ENCODE measurements around the gene CDC5L.
A peak's percentile ranks its signal among the peaks of the same experiment; 100 is the strongest.

CDC5L gene

DNA sequence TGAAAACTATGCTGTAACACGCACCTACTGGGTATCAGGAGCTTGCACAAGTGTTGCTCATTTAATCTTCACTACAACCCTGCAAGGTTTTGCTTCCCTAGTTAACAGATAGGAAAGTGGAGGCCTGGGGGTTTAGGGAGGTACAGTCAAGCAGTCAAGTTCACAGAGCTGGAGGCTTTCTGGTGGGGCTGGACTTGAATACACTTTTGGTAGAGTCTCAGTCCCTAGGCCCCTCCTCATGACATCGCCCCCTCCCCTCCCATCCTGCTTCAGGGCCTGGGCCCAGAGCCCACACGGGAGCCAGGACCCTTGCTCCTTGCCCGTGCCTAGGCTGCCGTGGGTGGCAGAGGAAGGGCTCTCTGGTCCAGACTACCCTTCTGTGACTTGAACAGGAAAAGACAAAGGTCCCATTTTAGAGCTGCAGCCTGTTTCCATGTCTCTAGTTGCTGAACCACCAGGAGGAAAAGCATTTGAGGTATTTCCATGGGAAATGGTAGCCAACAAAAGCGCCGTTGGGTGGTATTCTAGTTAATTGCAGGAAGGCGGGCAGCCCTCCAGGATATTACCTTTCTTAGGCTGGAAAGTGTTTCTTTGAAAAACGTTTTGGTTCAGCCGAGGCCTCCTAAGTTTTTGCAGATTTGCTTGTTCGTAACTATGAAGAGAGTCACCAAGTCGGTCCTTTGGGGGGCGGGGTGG is 84.9 kb downstream of the CDC5L start:
- FAIRE-seq (no peak), DNase-seq (ENCODE audit: insufficient read length, low spot score) (no peak)

DNA sequence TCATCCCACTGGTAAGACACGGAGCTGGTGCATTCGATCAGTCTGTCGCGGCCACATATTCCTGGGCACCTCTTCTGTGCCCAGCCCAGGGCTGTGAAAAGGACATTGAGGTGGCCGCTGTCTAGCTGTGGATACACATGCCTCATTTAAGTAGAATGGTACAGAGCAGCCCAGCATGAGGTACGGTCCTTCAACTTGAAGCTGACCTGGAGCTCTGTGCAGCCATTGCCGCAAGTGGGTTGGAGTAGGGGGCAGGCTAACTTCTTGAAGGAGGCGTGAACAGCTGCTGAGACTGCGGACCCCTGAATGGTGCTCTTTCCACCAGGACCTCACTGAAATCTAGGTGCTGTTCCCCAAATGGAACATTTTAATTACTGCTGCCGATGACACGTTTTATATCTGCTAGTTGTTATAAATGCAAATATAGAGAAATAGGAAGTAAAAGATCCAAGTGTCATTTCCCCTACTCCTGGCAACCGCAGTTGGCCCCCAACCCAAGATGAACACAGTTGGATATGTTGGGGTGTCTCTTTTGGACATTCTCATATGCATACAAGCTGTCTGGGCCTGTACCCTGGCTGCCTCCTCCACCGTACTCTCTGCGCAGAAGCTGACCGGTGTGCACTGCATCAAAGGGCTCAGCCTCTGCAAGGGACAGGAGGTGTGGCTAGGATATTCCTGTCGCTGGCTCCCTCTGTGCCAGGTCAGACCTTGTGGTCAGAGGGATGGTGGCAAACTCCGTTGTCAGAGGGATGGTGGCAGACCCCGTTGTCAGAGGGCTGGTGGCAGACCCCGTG is 86.1 kb downstream of the CDC5L start:
- FAIRE-seq (no peak), DNase-seq (ENCODE audit: insufficient read length, low spot score) (no peak)

DNA sequence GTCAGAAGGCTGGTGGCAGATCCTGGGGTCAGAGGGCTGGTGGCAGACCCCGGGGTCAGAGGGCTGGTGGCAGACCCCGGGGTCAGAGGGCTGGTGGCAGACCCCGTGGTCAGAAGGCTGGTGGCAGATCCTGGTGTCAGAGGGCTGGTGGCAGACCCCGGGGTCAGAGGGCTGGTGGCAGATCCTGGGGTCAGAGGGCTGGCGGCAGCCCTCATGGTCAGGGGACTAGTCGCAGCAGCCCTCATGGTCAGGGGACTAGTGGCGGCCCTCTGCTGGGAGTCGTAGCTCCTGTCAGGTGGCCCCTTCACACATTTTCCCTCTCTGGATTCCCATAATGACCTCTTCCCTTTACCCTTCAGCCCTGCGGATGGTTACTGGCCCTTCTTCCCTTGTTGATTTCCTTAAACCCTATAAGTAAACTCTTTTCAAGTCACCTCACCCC is 86.7 kb downstream of the CDC5L start:
- no peak for FAIRE-seq
- DNase-seq (ENCODE audit: insufficient read length, low spot score), result no peak

DNA sequence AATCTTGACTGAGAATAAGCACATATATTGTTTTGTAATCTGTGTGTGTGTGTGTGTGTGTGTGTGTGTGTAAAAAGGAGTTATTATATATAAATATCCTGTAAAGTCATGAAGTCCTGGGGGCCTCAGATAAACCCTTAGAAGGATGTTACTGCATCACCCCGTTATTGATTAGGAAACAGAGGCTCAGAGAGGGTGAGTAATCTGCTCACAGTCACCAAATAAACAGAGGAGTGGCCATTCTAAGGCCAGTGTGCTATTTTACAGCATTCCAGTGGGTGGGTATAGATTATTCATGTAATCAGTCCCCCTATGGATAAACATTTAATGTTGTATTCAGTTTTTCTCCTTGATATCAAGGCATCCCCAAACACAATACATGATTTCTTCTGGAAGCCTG is 87.1 kb downstream of the CDC5L start:
- DNase-seq (ENCODE audit: insufficient read length, low spot score) (no peak), FAIRE-seq (no peak)

DNA sequence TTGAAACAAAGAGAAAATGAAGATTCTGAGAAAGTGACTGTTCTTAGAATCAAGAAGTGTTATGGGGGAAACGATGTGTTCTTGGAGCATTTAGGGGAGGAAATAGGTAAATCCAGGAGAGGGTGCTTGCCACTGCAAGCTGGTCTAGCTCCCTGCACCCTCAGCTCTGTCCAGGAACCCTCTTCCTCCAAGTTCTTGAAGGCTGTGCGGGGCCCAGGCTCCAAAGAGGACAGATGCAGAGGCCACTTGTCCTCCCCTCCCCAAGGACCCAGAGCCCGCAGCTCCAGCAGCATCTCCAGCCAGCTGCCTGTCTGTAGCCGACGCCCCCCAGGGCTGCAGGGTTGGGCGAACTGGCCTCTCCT is 87.9 kb downstream of the CDC5L start:
- no peak for FAIRE-seq
- no peak for DNase-seq (ENCODE audit: insufficient read length, low spot score)

DNA sequence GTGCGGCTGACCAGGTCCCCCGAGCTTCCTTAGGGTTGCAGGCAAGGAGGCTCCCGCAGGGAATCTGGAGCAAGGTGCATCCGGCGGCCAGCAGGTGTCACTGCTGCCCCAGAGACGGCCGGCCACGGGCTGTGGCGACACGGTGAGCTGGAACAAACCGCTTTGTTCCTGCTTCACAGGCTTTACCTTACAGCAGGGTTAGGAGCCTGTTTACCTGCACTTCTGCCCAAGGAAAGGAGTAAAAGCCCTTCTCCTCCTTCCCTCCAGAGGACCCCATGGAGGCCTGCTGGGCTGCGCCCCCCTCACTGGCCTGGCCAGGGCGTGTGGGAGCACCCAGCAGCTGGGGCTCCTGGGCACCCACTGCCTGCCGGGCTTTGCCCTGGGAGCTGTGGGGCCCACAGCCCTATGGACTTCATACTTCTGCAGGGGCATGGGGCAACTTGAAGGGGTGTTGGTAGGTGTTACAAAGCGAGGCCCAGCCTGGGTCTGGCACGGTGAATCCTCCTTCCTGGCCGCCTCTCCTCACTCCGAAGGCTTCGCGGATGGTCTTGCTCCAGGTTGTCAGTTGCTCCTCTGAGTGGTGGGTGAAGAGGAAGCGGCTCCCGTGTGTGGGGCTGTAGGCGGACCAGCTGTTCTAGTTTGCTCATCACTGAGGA is 88.4 kb downstream of the CDC5L start:
- peak; percentile 52 for FAIRE-seq
- peak; percentile 73 for DNase-seq (ENCODE audit: insufficient read length, low spot score)

DNA sequence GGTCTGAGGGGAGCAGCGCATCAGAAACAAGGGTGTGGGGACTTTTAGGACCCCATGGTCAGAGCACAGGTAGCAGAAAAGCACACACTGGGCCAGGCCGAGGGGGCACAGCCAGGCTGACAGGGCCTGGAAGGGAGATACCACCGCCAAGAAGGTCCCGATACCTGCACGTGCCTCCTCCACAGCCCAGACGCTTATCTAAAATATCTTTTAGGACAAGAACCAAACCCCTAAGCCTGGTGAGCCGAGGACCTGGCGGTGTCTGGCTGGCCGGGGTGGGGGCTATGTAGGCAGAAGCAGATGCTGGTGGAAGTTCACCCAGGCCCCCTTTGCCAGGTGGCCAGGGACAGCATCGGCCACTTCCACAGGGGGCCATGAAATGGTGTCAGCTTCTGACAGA is 89.3 kb downstream of the CDC5L start:
- FAIRE-seq (no peak), DNase-seq (ENCODE audit: insufficient read length, low spot score) (no peak)

DNA sequence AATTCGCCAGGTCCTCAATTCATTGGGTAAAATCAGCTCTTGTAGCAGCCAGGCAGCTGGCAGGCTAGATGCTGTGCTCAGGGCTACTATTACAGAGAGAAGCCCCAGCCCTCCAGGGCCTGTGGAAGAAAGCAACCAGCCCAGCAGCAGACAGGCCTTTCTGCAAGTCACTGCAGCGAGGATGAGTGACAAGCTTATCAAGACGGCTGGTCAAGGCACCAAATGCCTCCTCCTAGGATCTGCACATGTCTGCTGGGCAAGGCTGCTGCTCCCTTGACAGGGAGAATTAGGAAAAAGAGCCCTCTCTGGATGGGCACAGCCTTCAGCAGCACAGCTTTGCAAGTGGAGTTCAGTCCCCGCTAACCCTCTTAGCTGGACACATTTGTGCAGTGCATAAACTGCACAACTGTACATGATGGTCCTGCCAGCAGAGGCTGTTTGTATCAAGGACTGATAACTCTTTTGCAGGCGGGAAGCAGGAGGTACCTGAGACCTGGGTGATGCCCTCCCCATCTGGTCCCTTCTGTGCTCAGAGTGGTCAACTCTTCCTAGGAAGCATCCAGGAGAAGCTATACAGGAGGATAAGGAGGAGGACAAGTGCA is 89.9 kb downstream of the CDC5L start:
- DNase-seq (ENCODE audit: insufficient read length, low spot score), result no peak
- FAIRE-seq, result no peak

DNA sequence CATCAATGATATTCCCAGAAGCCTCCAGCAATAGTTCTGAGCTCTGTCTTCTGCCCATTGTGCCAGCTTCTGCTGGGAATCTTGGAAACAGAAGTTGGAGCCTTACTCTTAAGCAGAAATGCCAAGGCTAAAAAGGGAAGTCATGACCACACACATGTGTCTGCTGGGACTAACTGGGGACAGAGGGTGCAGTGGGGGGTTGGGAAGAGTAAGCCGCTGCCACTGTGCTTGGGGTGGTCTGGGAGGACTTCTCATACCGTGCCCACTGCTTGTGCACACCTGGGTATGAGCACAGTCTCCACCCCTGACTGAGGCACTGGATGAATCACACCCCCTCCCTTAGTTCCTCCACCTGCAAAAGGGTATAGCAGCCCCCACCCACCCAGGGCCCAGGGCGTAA is 90.7 kb downstream of the CDC5L start:
- DNase-seq (ENCODE audit: insufficient read length, low spot score), result no peak
- FAIRE-seq, result no peak

DNA sequence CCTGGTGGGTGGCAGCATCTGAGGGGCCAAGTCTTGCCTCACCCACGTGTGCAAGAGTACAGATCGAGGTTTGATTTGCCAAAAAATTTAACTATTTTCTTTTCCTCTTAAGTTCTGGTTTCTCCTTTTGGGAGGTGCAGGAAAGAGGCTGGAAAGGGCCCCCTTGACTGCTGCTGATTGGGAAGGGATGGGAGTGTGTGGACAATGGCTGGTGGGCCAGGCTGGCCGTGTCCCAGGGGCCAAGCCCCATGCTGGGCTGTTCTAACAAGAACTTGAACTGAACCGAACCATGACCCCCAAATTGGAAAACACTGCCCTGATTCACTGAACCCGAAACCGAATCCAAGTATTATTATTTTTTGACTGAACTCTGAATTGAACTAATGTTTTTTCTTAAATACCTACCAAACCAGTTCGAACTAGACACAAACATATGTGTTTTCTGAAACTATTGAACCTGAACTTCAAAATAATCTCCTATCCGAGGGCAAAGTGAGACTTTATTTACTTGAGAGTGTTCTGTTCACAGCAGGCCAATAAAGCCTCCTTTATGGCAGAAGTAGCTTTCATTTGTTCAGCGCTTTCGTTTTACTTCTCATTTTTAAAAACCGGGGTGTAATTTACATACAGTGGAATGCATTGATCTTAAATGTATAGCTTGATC is 91.2 kb downstream of the CDC5L start:
- no peak for FAIRE-seq
- no peak for DNase-seq (ENCODE audit: insufficient read length, low spot score)

DNA sequence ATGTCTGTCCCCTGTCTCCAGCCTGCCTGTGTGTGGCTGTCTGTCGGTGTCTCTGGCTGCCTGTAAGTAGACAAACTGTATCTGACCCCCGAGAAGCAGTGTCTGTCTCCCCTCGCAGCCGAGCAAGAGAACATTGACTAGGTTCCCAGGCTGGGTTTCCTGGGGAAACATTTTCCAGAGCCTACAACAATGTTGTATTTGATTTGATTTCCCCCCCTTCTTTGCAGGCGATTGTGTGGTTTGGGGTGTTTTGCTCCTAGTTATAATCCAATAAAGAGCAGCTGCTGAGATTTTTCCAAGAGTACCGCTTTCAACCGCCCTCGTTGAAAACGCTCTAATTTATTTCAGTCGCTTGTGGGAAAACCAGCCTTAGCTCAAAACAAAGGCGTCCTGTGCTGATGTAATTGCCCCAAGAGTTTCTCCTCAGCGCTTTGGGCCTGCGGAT is 92.6 kb downstream of the CDC5L start:
- no peak for FAIRE-seq
- DNase-seq (ENCODE audit: insufficient read length, low spot score), result no peak

DNA sequence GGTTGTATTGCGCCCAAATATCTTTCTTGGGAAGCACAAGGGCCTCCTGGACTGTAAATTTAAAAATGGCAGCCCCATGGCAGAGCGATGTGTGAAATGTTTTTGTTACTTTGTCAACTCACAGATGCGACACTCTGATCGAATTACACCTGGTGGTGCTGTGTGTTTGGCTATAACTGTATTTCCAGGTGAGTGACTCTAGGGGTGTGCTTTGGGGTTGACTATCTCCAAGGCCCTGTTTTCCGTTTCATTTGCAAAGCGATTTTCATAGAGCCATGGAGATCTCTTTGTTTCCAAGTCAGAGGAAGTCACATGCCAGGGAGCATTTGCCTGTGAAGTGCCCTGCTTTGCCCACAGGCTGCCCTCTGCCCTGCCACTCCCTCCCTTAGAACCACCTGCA is 93.5 kb downstream of the CDC5L start:
- no peak for DNase-seq (ENCODE audit: insufficient read length, low spot score)

DNA sequence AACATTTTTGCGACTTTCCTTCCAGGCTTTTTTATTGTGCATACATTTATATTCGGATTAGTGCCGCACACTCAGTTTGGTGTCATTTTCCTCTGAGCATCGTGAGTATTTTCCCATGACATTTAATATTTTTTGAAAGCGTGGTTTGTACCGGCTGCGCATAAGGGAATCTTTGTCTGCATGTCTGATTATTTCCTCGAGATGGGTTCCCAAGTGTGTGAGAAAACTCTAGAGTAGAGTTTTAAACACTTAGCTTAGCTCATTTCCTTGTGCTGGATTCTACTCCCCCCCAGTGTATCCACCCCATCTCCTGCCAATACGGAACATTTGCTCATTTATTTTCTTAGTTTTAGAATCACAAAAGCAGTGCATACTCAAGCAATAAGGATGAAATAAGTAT is 94.3 kb downstream of the CDC5L start:
- FAIRE-seq, result no peak
- no peak for DNase-seq (ENCODE audit: insufficient read length, low spot score)

More for the DNA sequence above, 93.5 kb downstream of the CDC5L start:
- FAIRE-seq, result no peak

DNA sequence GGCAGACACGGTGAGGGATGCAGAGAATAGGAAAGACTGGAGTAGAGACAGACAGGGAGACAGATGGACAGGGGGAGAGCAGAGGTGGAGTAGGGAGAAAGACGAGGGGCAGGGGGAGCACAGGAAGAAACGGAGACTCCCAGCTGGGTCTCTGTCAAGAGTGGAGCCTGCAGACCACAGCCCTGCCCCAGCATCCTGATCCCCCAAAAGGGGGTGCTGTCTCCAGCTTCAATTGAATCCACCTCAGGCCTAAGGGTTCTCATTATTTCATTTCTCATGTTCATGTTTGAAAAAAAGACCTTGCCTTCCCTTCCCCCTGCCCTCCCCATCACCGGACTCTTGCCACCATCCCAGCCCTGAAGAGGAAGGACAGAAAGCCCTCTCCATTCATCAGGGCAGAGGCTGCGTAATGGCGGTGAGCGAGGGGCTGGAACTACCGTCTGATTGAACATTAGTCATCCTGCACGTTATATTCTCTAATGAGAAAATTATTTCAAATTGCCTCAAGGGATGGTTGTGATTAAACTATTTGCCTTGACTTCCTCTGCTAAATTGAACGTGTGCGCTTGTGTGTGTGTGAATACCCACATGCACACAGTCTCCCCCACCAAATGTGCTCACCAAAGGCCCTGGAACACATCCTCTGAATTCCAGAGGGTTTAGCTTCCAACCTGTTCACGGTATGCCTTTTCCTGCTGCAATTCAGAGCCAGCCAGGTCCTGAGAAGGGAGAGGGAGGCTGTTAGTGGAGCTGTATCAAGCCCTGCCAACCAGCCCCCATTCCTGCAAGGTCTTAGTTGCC is 98.3 kb downstream of the CDC5L start:
- DNase-seq (ENCODE audit: insufficient read length, low spot score) (no peak), FAIRE-seq (no peak)

DNA sequence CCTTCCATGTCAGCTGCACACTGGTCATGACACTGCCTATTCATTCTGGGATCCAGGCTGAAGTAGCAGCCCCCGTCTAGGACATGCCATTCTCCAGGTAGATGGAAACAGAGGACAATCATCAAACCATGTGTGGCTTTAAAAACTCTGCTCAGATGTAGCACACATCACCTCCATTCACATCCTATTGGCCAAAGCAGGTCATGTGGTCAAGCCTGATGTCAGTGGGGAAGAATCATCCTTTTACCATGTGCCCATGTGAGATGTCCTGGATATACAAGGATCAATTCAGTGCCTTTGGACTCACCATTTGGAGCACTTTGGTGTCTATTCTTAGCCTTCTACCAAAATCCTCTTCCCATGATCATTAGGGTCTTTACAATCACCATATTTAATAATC is 99.5 kb downstream of the CDC5L start:
- DNase-seq (ENCODE audit: insufficient read length, low spot score), result no peak
- FAIRE-seq, result no peak

DNA sequence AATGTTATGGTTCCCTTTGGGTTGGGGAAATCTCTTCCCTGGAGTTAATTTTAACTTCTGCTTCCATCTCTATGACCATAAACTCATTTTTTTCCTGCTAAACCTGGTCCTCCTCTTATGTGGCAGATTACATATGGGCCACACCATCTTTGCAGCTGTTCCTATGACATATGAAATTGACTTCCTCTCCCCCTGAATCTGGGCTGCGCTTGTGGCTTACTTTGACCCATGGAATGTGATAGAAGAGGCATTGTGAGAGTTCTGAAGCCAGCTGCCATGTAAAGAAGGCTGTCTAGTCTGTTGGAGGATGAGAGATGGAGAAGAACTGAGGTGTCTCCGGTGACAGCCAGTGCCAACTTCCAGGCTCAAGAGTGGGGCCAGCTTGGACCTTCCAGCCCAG is 100.1 kb downstream of the CDC5L start:
- DNase-seq (ENCODE audit: insufficient read length, low spot score), result no peak
- FAIRE-seq, result no peak

DNA sequence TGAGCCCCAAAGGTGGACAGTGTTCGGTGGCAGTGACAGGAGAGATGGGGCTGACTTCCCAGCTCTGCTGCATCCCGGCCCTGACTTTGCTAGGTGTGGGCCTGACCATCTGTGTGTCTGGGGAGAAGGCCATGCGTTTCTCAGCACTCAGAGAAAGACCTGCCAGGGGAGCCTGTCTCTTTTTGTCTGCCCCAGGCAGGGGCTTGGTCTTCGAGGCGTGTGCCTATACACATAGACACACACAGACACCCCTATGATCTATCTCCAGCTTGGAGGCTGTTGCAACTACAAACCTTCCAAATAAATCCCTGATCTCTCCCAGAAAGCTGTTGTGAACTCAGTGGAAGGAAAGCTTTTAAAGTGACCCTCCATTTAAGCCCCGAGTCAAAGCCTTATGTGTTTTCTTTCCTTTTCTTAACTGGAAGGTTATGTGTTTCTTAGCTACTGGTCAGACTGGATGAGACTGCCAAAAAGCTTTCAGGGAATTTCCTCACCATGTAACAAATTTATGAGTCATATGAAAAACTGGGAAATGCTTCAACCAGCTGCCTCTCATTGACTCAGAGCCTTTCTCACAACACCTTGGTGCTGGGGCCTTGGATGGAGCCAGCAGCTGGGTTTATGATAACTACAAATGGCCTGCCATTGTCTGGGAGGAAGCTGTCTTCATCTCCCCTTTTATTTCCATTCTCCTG is 102.6 kb downstream of the CDC5L start:
- FAIRE-seq, result no peak

DNA sequence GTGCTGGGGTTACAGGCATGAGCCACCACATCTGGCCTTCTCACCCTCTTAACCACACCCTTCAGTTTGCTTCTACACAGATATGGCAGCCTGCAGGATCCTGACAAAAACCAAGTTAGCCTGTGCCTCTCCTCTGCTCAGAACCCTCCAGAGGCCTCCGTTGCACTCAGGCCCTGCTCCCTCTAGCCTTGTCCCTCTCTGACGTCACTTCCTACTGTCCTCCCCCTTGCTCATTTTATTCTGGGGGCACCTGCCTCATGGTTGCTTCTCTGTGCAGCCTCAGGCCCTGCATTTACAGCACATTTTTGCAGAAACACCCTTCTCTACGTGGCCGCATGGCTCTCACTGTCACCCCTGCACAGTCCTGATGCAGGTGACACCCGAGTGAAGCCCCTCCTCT is 105.6 kb downstream of the CDC5L start:
- no peak for DNase-seq (ENCODE audit: insufficient read length, low spot score)
- no peak for FAIRE-seq

More for the DNA sequence above, 102.6 kb downstream of the CDC5L start:
- no peak for DNase-seq (ENCODE audit: insufficient read length, low spot score)

DNA sequence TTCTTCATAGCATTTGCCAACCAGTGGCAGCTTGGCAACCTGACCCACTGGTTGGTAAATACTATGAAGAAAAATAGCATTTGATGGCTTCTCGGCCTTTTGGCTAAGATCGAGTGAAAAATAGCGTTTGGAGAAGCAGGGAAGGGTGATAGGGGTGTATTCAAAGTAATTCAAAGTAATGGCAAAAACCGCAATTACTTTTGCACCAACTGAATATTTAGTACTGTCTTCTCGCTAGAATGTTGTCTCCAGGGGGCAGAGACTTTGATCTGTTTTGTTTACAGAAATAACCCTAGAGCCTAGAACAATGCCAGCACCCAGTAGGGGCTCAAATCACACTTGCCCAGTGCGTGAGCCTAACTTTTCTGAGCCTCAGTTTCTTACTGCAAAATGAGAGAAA is 106.1 kb downstream of the CDC5L start:
- no peak for FAIRE-seq
- no peak for DNase-seq (ENCODE audit: insufficient read length, low spot score)

Measured in GM19239 (cell line).